Thymus (tissue), 11 donors: Measurements from ENCODE around the gene PRDM15. TPM values are rescaled to one million over a fixed set of nuclear protein-coding genes. Genes with fewer than 3 reads are reported as not detected.

Source experiments
- DNase-seq, 9 donors: peaks; one replicate each; pipeline ENCODE4 v3.0.0-alpha.2; 2013; ENCODE audit warnings: low spot score in 9 of 9, low read depth in 6 of 9, missing footprints in 1 of 9
- H3K27ac ChIP-seq, 2 donors: one replicate each; pipeline ENCODE4 v1.5.1; 2013; ENCODE audit warnings: control low read depth in 1 of 2, low read depth in 1 of 2, low read length in 1 of 2, mild to moderate bottlenecking in 1 of 2, moderate library complexity in 1 of 2
- H3K27me3 ChIP-seq, 2 donors: one replicate each; pipeline ENCODE4 v1.5.1; 2013; ENCODE audit warnings: low read length in 1 of 2; ENCODE audit not compliant: control insufficient read depth in 2 of 2, insufficient read depth in 1 of 2
- H3K36me3 ChIP-seq, 2 donors: one replicate each; pipeline ENCODE4 v1.5.1; 2013; ENCODE audit warnings: low read length in 1 of 2, mild to moderate bottlenecking in 1 of 2, moderate library complexity in 1 of 2; ENCODE audit not compliant: control insufficient read depth in 2 of 2, insufficient read depth in 2 of 2
- H3K4me1 ChIP-seq, 2 donors: one replicate each; pipeline ENCODE4 v1.5.1; 2013; ENCODE audit warnings: low read length in 2 of 2; ENCODE audit not compliant: control insufficient read depth in 2 of 2, insufficient read depth in 2 of 2
- H3K4me3 ChIP-seq, 2 donors: one replicate each; pipeline ENCODE4 v1.5.1; 2013; ENCODE audit warnings: low read length in 2 of 2, control low read depth in 1 of 2, mild to moderate bottlenecking in 1 of 2
- H3K9me3 ChIP-seq, 2 donors: one replicate each; pipeline ENCODE4 v1.5.1; 2013; ENCODE audit warnings: low read length in 1 of 2, mild to moderate bottlenecking in 1 of 2; ENCODE audit not compliant: control insufficient read depth in 2 of 2, insufficient read depth in 1 of 2
- whole genome bisulfite sequencing: extraction: QIAGEN DNeasy Blood & Tissue Kit; methylation state at CpG from one replicate; pipeline ENCODE4 v1.1.7; 2013; 5-methylcytosine and 5-hydroxymethylcytosine counted together
- polyA plus RNA-seq: library from polyadenylated mRNA; stranded (reverse); fragments of 200-250 nt; gene quantifications from one replicate; pipeline ENCODE4 v1.2.3, GENCODE V29; 2013
- total RNA-seq: library from RNA; stranded (reverse); fragments of 120-200 nt; gene quantifications from one replicate; pipeline ENCODE4 v1.2.4, GENCODE V29; 2013
- donor health status: healthy.

Gene PRDM15
- total and polyA plus RNA-seq, 2 donors = 4.0 to 6.1 TPM

DNA sequence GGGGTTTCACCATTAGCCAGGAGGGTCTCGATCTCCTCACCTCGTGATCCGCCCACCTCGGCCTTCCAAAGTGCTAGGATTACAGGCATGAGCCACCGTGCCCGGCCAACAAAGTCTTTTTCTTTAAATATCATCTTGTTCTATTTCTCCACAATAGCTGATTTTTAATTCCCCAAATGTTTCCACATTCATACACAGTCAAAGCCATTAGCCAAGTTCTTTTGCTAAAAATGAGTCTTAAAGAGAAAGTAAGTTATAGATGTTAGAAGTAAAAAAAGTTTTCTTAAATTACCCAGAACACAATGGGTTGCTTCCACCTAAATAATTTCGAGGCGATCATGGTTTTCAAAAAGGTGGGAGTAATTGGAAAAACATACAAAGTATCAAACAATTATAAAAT lies 44.0 kb upstream of the PRDM15 start:
- WGBS = 70% methylated on average over 8 of the region's 8 CpGs
- Histone ChIP-seq H3K27ac (no peak overlapping the region), H3K9me3 (no peaks in the 10 kb centered on the region), H3K36me3 (peaks cover 5 to 7% of the 10 kb centered on the region in 2 donors), H3K4me3 (no peak overlapping the region), H3K4me1 (peaks cover 23 to 63% of the 10 kb centered on the region in 2 donors), H3K27me3 (no peaks in the 10 kb centered on the region)
- no peak for DNase-seq

- DNase-seq = no peak
- Histone ChIP-seq H3K27ac (no peak overlapping the region), H3K36me3 (peaks cover 8 to 21% of the 10 kb centered on the region in 2 donors), H3K9me3 (no peaks in the 10 kb centered on the region), H3K4me1 (peaks cover 15 to 44% of the 10 kb centered on the region in 2 donors), H3K4me3 (no peak overlapping the region), H3K27me3 (no peaks in the 10 kb centered on the region)
- 43% methylated on average over 7 of the region's 7 CpGs for WGBS
Measured at GRCh38 chr21:41921021-41921420, 41.9 kb upstream of the PRDM15 start.

- Histone ChIP-seq H3K9me3 (no peaks in the 10 kb centered on the region), H3K4me3 (no peak overlapping the region), H3K4me1 (peaks cover 10 to 38% of the 10 kb centered on the region in 2 donors), H3K36me3 (peaks cover 10 to 25% of the 10 kb centered on the region in 2 donors), H3K27me3 (no peaks in the 10 kb centered on the region), H3K27ac (no peak overlapping the region)
- WGBS = 92% methylated on average over 5 of the region's 5 CpGs
- no peak for DNase-seq
Measured at GRCh38 chr21:41920476-41920875, 41.3 kb upstream of the PRDM15 start.

DNA sequence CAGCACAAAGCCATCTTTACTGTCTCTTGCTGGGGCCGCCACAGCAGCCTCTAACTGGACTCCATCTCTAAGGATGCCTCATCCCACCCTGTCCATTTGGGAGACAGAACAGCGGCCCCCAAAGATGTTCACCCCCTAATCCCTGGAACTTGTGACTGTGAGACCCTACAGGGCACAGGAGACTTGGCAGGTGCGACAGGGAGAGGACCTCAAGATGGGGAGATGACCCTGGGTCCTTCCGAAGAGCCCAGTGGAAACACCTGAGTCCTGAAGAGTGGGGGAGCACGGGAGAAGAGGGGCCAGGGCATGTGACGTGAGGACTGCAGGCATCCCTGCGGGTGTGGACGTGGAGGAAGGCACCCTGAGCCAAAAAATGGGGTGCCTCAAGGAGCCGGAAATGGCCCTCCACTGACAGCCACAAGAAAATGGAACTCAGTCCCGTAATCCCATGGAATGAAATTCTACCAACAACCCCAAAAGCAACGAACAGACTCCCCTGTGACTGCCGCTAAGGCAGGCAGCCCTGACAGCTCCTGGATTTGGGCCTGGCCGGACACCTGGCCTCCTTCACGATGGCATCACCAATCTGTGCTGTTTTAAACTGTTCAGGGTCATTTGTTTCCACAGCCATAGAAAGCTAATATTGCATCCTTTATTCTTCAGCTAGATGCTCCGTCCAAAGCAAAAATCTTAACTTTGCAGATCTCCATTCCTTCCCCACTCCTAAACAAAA lies 40.7 kb upstream of the PRDM15 start:
- no peaks in the 10 kb centered on the region for H3K27me3 ChIP-seq
- H3K4me3 ChIP-seq = no peak overlapping the region
- DNase-seq = no peak
- peaks cover 10 to 32% of the 10 kb centered on the region in 2 donors for H3K4me1 ChIP-seq
- no peak overlapping the region for H3K27ac ChIP-seq
- no peaks in the 10 kb centered on the region for H3K9me3 ChIP-seq
- WGBS = 96% methylated on average over 15 of the region's 15 CpGs
- peaks cover 10 to 26% of the 10 kb centered on the region in 2 donors for H3K36me3 ChIP-seq

GRCh38 chr21:41918561-41919358 lies 39.6 kb upstream of the PRDM15 start:
- Histone ChIP-seq H3K27me3 (no peaks in the 10 kb centered on the region), H3K27ac (no peak overlapping the region), H3K9me3 (no peaks in the 10 kb centered on the region), H3K4me3 (no peak overlapping the region), H3K4me1 (peaks cover 4 to 23% of the 10 kb centered on the region in 2 donors), H3K36me3 (peaks cover 10 to 27% of the 10 kb centered on the region in 2 donors)
- WGBS = 98% methylated on average over 15 of the region's 15 CpGs
- no peak for DNase-seq

- no peak overlapping the region for H3K4me3 ChIP-seq
- 99% methylated on average over 4 of the region's 4 CpGs for WGBS
- H3K27me3 ChIP-seq = no peaks in the 10 kb centered on the region
- H3K9me3 ChIP-seq = no peaks in the 10 kb centered on the region
- no peak overlapping the region for H3K27ac ChIP-seq
- H3K4me1 ChIP-seq = peaks cover 0 to 16% of the 10 kb centered on the region in 2 donors
- H3K36me3 ChIP-seq = peaks cover 10 to 37% of the 10 kb centered on the region in 2 donors
- no peak for DNase-seq
Measured at GRCh38 chr21:41917531-41917930, 38.4 kb upstream of the PRDM15 start.

- H3K36me3 ChIP-seq = peaks cover 12 to 40% of the 10 kb centered on the region in 2 donors
- no peaks in the 10 kb centered on the region for H3K9me3 ChIP-seq
- H3K27ac ChIP-seq = no peak overlapping the region
- peaks cover 0 to 15% of the 10 kb centered on the region in 2 donors for H3K4me1 ChIP-seq
- no peak overlapping the region for H3K4me3 ChIP-seq
- DNase-seq = no peak
- H3K27me3 ChIP-seq = no peaks in the 10 kb centered on the region
- 94% methylated on average over 3 of the region's 3 CpGs for WGBS
Measured at GRCh38 chr21:41916888-41917433, 37.8 kb upstream of the PRDM15 start.

GRCh38 chr21:41914965-41915364 lies 35.8 kb upstream of the PRDM15 start:
- peaks cover 12 to 45% of the 10 kb centered on the region in 2 donors for H3K36me3 ChIP-seq
- no peaks in the 10 kb centered on the region for H3K4me1 ChIP-seq
- H3K4me3 ChIP-seq = no peak overlapping the region
- 94% methylated on average over 6 of the region's 6 CpGs for WGBS
- H3K9me3 ChIP-seq = no peaks in the 10 kb centered on the region
- no peaks in the 10 kb centered on the region for H3K27me3 ChIP-seq
- H3K27ac ChIP-seq = no peak overlapping the region
- DNase-seq = no peak

- DNase-seq = no peak
- WGBS = 98% methylated on average over 12 of the region's 12 CpGs
Measured at GRCh38 chr21:41914358-41914757, 35.2 kb upstream of the PRDM15 start.

More at GRCh38 chr21:41914358-41914757, 35.2 kb upstream of the PRDM15 start:
- no peaks in the 10 kb centered on the region for H3K4me1 ChIP-seq
- no peaks in the 10 kb centered on the region for H3K9me3 ChIP-seq
- H3K27ac ChIP-seq = no peak overlapping the region
- H3K27me3 ChIP-seq = no peaks in the 10 kb centered on the region
- no peak overlapping the region for H3K4me3 ChIP-seq
- peaks cover 12 to 43% of the 10 kb centered on the region in 2 donors for H3K36me3 ChIP-seq
